ENCODE results near the gene POPDC3. TPM values are rescaled to one million over a fixed set of nuclear protein-coding genes. Genes with fewer than 3 reads are reported as not detected.
"Not testable (repeated sequence)": the region's sequence is repeated elsewhere in the genome, so short reads cannot be mapped to it uniquely, and the experiment has no call there.

Gene POPDC3
- total and polyA plus RNA-seq, 2 experiments from 2014 or later = 0.93 to 1.5 TPM

DNA sequence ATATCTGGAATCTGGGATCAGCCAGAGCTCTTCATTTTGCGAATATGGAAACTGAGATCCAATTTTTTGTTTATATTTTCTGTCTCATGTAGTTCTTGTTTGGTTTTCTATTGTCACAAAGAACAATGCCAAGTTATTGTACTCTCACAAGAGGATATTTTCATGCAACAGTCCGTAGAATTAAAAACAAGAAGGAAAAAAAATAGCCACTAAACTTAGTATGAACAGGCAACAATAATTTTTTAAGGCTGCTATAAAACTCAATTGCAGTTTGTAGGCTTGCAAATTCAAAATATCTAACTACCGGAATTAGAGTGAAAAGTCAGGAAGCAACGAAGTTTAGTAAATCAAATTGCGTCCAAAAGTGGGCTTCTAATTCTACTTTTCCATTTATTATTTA lies 1.2 kb downstream of the POPDC3 start:
- no peak overlapping the region for H3K4me3 ChIP-seq

DNA sequence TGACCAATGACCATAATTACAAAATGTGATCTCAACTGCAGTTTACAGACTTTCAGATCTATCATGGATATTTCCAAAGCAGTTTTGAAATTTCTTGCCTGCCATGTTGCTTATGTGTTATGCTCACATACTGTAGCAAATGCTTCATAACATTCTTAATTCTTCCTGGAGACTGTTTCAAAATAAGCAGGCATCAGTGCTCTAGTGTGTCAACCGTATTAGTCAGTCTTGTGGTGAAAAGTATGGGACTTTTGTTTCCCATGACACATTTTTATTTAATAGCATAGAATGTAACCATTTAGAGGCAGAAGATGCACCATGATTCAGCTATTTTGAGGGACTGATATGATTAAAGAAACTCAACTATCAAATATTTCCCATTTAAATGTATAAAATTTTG lies 1.7 kb downstream of the POPDC3 start:
- H3K4me1 ChIP-seq (ENCODE audit: insufficient read depth) = no peaks in the 10 kb centered on the region
- H3K9me2 ChIP-seq (replicated peaks; ENCODE audit: insufficient read depth) = no peaks in the 10 kb centered on the region
- H3K4me2 ChIP-seq = no peak overlapping the region
- no peak for TF ChIP-seq EZH2 (IDR thresholded peaks at IDR 0.05; ENCODE audit: borderline replicate concordance)
- TF ChIP-seq, protein P1, sequence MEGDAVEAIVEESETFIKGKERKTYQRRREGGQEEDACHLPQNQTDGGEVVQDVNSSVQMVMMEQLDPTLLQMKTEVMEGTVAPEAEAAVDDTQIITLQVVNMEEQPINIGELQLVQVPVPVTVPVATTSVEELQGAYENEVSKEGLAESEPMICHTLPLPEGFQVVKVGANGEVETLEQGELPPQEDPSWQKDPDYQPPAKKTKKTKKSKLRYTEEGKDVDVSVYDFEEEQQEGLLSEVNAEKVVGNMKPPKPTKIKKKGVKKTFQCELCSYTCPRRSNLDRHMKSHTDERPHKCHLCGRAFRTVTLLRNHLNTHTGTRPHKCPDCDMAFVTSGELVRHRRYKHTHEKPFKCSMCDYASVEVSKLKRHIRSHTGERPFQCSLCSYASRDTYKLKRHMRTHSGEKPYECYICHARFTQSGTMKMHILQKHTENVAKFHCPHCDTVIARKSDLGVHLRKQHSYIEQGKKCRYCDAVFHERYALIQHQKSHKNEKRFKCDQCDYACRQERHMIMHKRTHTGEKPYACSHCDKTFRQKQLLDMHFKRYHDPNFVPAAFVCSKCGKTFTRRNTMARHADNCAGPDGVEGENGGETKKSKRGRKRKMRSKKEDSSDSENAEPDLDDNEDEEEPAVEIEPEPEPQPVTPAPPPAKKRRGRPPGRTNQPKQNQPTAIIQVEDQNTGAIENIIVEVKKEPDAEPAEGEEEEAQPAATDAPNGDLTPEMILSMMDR (IDR thresholded peaks at IDR 0.05; ENCODE audit: poor library complexity) = no peak
- no peak for TF ChIP-seq EZH2phosphoT487 (IDR thresholded peaks at IDR 0.05; ENCODE audit: low read depth, severe bottlenecking, unreplicated experiment)
- H3K27ac ChIP-seq = no peak overlapping the region
- no peak overlapping the region for H2AFZ ChIP-seq
- no peak for DNase-seq (ENCODE audit: low spot score)
- peaks cover 30% of the 10 kb centered on the region for H3K27me3 ChIP-seq
- no peaks in the 10 kb centered on the region for H3K79me2 ChIP-seq
- 54% methylated on average over 1 of the region's 1 CpG for WGBS (ENCODE audit: low lambda C conversion rate, missing lambda C conversion rate)
- H3K36me3 ChIP-seq (replicated peaks; ENCODE audit: insufficient read depth, low read depth) = no peaks in the 10 kb centered on the region
- no peaks in the 10 kb centered on the region for H4K20me1 ChIP-seq (ENCODE audit: insufficient read depth, poor library complexity, severe bottlenecking)
- H3K9me3 ChIP-seq (ENCODE audit: low read depth) = no peaks in the 10 kb centered on the region
- H3K4me3 ChIP-seq = no peak overlapping the region

More for the DNA sequence above, 1.2 kb downstream of the POPDC3 start:
- Histone ChIP-seq H3K79me2 (no peaks in the 10 kb centered on the region), H3K4me2 (peak overlapping the region; percentile 99), H3K27ac (no peak overlapping the region), H3K9me3 (ENCODE audit: low read depth) (no peaks in the 10 kb centered on the region), H2AFZ (no peak overlapping the region), H3K27me3 (peaks cover 30% of the 10 kb centered on the region), H3K36me3 (replicated peaks; ENCODE audit: insufficient read depth, low read depth) (no peaks in the 10 kb centered on the region), H3K4me1 (ENCODE audit: insufficient read depth) (no peaks in the 10 kb centered on the region), H4K20me1 (ENCODE audit: insufficient read depth, poor library complexity, severe bottlenecking) (no peaks in the 10 kb centered on the region), H3K9me2 (replicated peaks; ENCODE audit: insufficient read depth) (no peaks in the 10 kb centered on the region)
- TF ChIP-seq, protein P1 (IDR thresholded peaks at IDR 0.05; ENCODE audit: poor library complexity) = no peak
- TF ChIP-seq EZH2 (IDR thresholded peaks at IDR 0.05; ENCODE audit: borderline replicate concordance) = no peak
- no peak for TF ChIP-seq EZH2phosphoT487 (IDR thresholded peaks at IDR 0.05; ENCODE audit: low read depth, severe bottlenecking, unreplicated experiment)
- DNase-seq (ENCODE audit: low spot score) = no peak
- 72% methylated on average over 5 of the region's 5 CpGs for WGBS (ENCODE audit: low lambda C conversion rate, missing lambda C conversion rate)

DNA sequence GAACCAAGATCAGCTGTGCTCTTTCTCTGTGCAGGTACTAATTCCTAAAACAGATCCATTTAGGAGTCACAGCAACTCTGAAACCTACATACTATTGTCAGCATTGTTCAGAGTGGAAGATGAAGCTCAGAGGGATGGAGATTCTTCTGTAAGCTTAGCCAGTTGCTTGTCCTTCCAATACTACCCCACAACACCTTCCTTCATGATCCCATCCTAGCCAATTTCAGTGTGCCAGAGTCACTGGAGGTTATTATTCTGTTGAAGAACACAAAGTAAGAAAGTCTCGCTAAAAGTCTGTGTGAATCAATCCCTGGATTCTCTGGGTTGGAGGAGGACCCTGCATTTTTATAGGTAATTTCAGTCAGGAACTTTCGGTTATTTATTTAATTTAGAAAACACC lies 2.3 kb downstream of the POPDC3 start:
- Histone ChIP-seq H3K27ac (no peak overlapping the region), H3K9me3 (ENCODE audit: low read depth) (no peaks in the 10 kb centered on the region), H3K36me3 (replicated peaks; ENCODE audit: insufficient read depth, low read depth) (no peaks in the 10 kb centered on the region), H3K4me2 (no peak overlapping the region), H3K4me3 (no peak overlapping the region), H2AFZ (no peak overlapping the region), H3K27me3 (peaks cover 30% of the 10 kb centered on the region), H3K79me2 (no peaks in the 10 kb centered on the region), H4K20me1 (ENCODE audit: insufficient read depth, poor library complexity, severe bottlenecking) (no peaks in the 10 kb centered on the region), H3K4me1 (ENCODE audit: insufficient read depth) (no peaks in the 10 kb centered on the region), H3K9me2 (replicated peaks; ENCODE audit: insufficient read depth) (no peaks in the 10 kb centered on the region)
- 90% methylated on average over 2 of the region's 2 CpGs for WGBS (ENCODE audit: low lambda C conversion rate, missing lambda C conversion rate)
- TF ChIP-seq EZH2 (IDR thresholded peaks at IDR 0.05; ENCODE audit: borderline replicate concordance) (no peak), EZH2phosphoT487 (IDR thresholded peaks at IDR 0.05; ENCODE audit: low read depth, severe bottlenecking, unreplicated experiment) (no peak)
- TF ChIP-seq, protein P1 (IDR thresholded peaks at IDR 0.05; ENCODE audit: poor library complexity) = no peak
- no peak for DNase-seq (ENCODE audit: low spot score)

DNA sequence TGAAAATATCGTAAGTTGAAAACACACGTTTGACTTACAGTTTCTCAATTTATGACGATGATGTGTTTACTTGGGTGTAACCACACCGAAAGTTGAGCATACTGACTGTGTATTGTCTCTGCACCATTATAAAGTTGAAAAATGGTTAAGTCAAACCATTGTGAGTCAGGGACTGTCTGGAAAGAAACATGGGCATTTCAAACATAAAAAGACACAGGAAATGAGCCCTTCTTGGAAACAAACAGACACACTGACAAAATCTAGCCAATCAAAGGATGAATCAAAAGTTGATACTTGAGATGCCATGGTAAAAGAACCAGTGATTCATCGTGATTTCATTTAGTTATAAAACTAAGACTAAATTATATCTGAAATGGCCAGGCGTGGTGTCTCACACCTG lies 5.3 kb downstream of the POPDC3 start:
- Histone ChIP-seq H3K4me2 (no peak overlapping the region), H3K79me2 (no peaks in the 10 kb centered on the region), H3K4me1 (ENCODE audit: insufficient read depth) (no peaks in the 10 kb centered on the region), H3K27ac (no peak overlapping the region), H3K36me3 (replicated peaks; ENCODE audit: insufficient read depth, low read depth) (no peaks in the 10 kb centered on the region), H2AFZ (no peak overlapping the region), H4K20me1 (ENCODE audit: insufficient read depth, poor library complexity, severe bottlenecking) (no peaks in the 10 kb centered on the region), H3K9me2 (replicated peaks; ENCODE audit: insufficient read depth) (no peaks in the 10 kb centered on the region), H3K27me3 (peaks cover 16% of the 10 kb centered on the region), H3K4me3 (no peak overlapping the region), H3K9me3 (ENCODE audit: low read depth) (no peaks in the 10 kb centered on the region)
- WGBS (ENCODE audit: low lambda C conversion rate, missing lambda C conversion rate) = 91% methylated on average over 6 of the region's 6 CpGs
- TF ChIP-seq EZH2phosphoT487 (IDR thresholded peaks at IDR 0.05; ENCODE audit: low read depth, severe bottlenecking, unreplicated experiment) (no peak), EZH2 (IDR thresholded peaks at IDR 0.05; ENCODE audit: borderline replicate concordance) (no peak)
- TF ChIP-seq, protein P1 (IDR thresholded peaks at IDR 0.05; ENCODE audit: poor library complexity) = no peak
- no peak for DNase-seq (ENCODE audit: low spot score)

DNA sequence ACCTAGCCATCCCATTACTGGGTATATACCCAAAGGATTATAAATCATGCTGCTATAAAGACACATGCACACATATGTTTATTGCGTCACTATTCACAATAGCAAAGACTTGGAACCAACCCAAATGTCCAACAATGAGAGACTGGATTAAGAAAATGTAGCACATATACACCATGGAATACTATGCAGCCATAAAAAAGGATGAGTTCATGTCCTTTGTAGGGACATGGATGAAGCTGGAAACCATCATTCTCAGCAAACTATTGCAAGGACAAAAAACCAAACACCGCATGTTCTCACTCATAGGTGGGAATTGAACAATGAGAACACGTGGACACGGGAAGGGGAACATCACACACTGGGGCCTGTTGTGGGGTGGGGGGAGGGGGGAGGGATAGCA lies 7.3 kb downstream of the POPDC3 start:
- not testable (repeated sequence) for DNase-seq (ENCODE audit: low spot score); H3K27me3 ChIP-seq; H4K20me1 ChIP-seq (ENCODE audit: insufficient read depth, poor library complexity, severe bottlenecking); H3K79me2 ChIP-seq; H3K9me2 ChIP-seq (replicated peaks; ENCODE audit: insufficient read depth); H3K9me3 ChIP-seq (ENCODE audit: low read depth); H3K27ac ChIP-seq; H3K4me2 ChIP-seq; H2AFZ ChIP-seq; H3K36me3 ChIP-seq (replicated peaks; ENCODE audit: insufficient read depth, low read depth); H3K4me1 ChIP-seq (ENCODE audit: insufficient read depth); H3K4me3 ChIP-seq
- 96% methylated on average over 1 of the region's 4 CpGs for WGBS (ENCODE audit: low lambda C conversion rate, missing lambda C conversion rate)
